ENCODE data around the gene RASAL3. TPM values are rescaled to one million over a fixed set of nuclear protein-coding genes. Genes with fewer than 3 reads are reported as not detected.
"Not testable (repeated sequence)": the region's sequence is repeated elsewhere in the genome, so short reads cannot be mapped to it uniquely, and the experiment has no call there.

RASAL3 gene
- total RNA-seq, 1 donor from 2014 or later, result 1.8 TPM

DNA sequence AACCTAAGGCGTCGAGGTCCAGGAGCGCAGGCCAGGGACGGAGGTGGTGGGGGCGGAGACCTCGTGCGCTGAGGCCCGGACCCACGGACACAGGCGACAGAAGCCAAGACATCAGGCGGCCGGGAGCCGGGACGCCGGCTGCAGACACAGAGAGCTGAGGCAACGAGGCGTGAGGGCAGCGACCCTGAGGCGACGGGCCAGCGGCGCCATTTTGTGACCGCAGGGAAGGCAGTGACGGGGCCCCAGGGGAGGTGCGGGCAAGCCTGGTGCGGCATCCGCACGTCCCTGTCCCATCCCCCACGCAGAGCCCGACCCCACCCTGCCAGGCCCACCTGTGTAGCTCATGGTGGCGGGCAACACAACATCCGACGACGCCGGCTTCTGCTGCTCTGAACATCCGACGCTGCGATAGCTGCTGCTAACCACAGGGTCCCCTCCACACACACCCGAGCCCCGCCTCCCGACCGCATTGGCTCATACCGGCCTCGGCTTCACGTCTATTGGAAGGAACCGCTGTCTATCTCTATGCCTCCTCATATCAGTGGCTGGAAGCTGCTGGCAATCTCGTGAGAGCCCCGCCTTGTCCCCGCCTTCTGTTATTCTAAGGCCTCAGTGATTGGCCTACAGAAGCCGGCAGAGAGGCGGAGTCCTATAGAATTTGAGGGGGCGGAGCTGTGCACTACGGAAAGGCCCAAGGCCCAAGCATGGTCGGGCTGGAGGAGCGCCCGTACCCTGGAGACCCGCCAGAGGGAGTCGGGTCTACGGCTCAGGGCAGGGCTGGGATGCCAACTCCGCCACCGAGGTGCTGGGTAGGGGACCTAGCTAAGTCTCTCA, 45.5 kb downstream of the RASAL3 start, which contains the start of gene AKAP8L:
TSS of gene AKAP8L (minus strand) at position 410 of the 834 bp plus-strand sequence. CDS start at position 345, 65 bp downstream.
- peak; percentile 98 for ATAC-seq

DNA sequence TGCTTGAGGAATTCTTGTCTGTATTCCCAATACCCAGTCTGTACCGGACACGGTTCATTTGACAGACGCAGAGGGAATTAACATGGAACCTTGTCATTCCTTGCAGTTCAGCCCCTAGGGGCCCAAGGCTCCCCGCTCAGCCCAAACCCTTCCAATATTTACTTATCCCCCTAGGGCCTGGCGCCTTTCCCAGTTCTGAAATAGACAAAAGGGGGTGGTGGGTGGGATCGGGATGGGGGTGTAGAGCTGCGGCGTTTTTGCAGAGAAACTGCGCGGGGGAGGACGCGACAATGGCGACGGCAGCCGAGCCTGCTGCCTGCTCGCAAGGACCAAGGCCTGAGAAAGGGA, 46.1 kb downstream of the RASAL3 start:
- peak; percentile 2 for ATAC-seq

DNA sequence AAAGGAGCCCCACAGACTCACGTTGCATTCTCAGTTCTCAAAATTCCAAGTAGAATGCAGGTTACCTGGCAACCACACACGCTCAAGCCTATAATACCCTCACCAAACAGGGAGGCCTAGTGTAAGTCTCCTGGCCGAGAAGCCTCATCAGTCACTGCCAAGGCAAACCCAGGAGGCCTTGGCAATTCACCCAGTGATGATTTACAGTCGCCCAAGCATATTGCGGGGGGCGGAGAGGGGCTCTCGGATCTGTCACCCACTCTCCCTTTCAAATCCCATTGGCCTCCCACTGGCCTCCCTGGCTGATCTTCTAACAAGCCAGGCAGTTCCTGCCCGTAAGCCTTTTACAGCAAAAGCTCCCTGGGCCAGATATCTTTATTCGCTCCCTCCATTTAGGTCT, 46.6 kb downstream of the RASAL3 start:
- peak; percentile 12 for ATAC-seq

DNA sequence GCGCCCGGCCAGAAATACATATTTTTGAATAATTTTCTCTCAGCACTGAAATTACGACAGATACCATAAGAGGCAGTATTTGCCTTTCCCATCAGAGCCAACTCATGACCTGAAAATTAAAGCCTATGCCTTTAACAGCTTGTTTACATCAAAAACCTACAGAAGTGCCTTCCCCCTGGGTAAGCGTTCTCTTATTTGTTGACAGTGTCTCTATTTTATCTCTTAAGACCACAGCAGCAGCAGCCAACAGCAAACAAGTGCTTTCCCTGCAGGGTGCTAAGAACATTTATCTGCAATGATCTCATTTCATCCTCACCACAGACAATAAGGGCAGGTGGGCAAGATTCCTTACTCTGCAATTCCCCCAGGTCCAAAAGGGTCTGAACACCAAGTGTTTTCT, 51.5 kb downstream of the RASAL3 start:
- ATAC-seq, result no peak

DNA sequence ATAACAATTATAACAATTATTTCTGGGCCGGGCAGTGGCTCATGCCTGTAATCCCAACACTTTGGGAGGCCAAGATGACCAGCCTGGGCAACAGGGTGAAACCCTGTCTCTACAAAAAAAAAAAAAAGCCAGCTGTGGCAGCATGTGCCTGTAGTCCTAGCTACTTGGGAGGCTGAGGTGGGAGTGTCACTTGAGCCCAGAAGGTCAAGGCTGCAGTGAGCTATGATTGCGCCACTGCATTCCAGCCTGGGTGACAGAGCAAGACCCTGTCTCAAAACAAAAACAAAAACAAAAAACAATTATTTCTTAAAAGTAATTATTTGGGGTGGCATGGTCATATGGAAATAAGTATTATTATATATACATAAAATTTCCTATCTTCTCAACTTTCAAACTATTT, 53.0 kb downstream of the RASAL3 start:
- ATAC-seq, result not testable (repeated sequence)

DNA sequence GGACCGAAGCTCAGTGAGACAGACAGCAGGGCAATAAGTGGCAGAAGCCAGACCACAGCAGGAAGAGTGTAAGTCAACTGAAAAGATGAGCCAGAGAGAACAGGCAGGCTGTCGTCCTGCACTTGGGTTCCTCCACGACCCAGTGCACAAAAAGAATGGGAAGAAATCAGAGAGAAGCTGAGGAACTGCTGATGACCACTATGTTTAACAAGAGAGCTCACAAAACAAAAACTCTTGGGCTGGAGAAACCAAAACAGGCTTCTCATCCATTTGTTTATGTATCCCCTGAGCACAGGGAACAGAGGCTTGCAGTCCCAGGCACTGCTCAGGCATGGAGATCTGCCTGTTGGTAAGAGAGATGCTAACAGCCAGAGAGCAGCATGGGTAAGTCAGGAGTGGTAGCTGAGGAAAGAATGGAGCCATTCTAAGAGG, 59.5 kb downstream of the RASAL3 start:
- ATAC-seq, result no peak

DNA sequence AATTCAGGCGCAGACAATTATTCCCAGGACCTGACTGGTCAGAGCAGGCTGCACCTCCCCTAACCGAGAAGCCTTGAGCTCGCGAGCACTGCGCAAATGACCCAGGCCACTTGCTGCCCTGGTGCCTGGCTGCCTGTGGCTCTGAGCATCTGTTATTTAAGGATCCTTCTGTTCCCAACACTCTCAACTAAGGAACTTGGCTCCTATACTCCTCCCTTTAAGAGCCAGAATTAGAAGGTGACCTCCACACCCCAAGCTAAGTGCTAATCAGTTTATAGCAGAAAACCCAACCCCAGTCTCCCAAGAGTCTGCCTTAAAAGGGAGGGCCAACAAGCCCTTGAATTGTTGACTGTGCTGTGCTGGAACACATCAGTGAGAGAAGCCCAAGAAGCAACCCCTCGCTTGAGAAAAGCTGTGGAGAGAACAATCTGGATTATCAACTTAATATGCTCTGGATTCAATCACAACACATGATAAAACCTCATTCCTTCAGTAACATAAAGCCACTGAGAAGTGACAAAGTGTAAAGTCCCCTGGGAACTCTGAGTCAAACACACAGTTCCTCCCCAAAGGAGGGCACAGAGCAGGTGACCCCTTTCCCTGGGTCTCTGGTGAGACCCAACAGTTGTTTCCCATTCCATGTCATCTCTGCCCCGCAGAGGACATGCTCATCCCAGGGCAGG, 60.1 kb downstream of the RASAL3 start:
- ATAC-seq, result no peak

DNA sequence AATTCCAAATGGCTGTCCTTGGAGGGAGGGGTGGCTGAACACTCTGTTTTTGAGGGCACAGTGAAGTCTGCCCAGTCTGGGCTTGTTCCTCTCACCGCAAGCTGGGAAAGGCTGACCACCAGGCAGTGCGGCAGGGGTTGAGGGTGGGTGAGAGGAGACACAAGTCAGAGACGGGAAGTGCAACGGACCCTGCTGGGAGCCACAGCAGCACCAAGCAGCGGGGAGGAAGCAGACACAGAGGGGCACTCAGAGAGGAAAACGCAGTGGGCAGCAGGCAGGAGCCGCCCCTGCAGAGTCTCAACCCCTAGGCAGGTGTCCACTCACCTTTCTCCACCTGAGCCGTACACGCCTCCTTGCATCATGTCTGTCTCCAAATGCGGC, 61.2 kb downstream of the RASAL3 start:
- no peak for ATAC-seq

DNA sequence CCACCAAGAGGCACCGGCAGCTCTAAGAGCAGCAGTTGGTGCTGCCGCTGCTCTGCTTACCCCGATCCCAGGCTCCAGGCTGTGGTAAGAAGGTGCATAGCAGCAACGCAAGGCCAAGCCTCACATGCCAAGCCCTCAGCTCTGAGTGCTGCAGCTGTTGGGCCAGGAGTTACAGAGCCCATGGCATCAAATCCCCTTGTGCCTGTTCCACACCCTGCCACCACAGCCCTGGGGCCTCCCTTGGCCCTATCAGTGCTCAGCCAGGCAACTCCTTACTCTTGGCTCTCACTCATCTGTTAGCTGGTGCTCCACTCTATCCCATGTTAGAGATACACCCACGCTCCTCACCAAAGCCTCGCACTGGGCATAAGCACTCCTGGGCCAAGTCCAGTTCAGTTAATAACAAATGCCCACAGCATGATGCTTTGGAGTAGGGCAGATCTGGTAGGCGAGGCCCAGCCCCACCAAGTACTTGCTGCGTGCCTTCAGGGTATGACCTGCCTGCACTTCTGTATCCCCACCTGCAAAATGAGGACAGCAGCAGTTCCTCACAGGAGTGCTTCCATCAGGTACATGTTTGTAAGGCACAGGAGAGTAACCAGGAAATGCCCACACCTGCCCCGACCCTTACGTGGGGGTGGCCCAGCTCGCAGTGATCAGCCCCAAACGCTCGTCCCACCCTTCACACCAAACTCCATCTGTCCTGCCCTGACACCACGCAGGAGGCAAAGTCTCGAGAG, 61.8 kb downstream of the RASAL3 start:
- ATAC-seq, result no peak

Other genes with a start within 250 kb of the RASAL3 start
- 34.6 TPM for gene EPHX3, start 232.1 kb downstream of the RASAL3 start, total RNA-seq
- gene BRD4, start 132.0 kb downstream of the RASAL3 start, total RNA-seq, result 55.1 TPM
- gene AKAP8, start 84.8 kb downstream of the RASAL3 start, total RNA-seq, result 22.0 TPM
- 31.6 TPM for gene AKAP8L, start 45.6 kb downstream of the RASAL3 start, total RNA-seq
- gene WIZ, start 14.6 kb downstream of the RASAL3 start, total RNA-seq, result 19.4 TPM
- not detected for gene PGLYRP2, start 15.0 kb upstream of the RASAL3 start, total RNA-seq
- 10.2 TPM for gene CYP4F22, start 44.0 kb upstream of the RASAL3 start, total RNA-seq
- gene CYP4F8, start 150.7 kb upstream of the RASAL3 start, total RNA-seq, result not detected
- gene CYP4F3, start 176.4 kb upstream of the RASAL3 start, total RNA-seq, result 34.8 TPM
- gene CYP4F12, start 208.5 kb upstream of the RASAL3 start, total RNA-seq, result 31.5 TPM

Measured in esophagus mucosa (tissue), 1 donor.